ENCODE measurements around the gene C1orf53.

DNA sequence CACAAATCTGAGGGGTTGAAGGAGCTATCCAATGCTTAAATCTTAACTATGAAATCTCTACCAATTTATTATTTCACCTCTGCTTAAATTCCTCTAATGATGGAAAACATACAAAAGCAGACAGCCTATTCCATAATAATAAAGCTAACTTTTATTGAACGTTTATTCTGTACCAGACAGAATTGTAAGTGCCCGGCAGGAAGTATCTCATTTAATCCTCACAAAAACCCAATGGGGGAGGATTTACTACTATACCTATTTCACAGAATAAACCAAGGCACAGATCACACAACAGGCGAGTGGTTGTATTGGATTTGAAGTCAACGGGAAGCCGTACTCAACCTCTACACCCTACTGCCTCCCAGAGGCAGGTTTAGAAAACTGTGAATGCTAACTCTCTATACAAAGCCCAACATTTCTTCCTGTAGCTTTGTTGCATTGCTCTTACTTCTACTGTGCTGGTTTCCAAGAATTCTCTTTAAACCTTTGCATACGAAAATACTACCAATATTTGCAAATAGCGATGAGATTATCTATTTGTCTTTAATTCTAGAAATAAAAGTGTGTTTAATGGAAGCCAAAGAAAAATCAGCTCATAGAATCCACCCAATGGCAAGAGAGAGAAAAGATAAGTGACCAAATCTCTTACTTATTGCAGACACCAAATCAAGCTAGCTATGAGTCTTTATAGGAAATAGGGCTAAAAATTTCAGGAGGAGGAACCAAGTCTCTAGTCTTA lies 33.5 kb upstream of the C1orf53 start:
- TF ChIP-seq CTCF (IDR thresholded peaks at IDR 0.05) (peak; percentile 53 to 64 (median 59)), POLR2A (IDR thresholded peaks at IDR 0.05) (no peak), POLR2AphosphoS5 (IDR thresholded peaks at IDR 0.05) (no peak), EP300 (IDR thresholded peaks at IDR 0.05; ENCODE audit: low read depth) (no peak)
